ENCODE measurements around the gene IDNK. TPM values are rescaled to one million over a fixed set of nuclear protein-coding genes. Genes with fewer than 3 reads are reported as not detected.

The IDNK gene
- polyA plus RNA-seq, 1 donor (not counting 4 experiments of a cell fraction or from before 2014, with no cell fraction given) = 2.6 TPM

DNA sequence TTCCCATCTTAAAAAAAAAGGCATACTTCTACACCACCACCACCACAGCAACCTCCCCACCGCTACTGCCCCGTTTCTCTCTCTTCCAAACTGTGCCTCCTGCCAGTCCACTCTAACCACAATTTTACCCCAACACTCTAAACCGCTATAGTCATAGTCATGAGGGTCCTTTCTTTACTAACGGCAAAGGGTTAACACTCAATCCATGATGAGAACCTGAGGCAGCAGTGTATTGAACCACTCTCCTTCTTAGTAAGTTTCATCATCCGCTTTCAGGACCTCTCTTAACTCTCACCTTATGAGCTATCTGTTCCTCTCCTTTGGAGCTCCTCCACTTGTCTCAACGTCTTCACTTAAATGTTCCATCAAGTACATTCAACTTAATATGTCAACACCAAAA is 34.0 kb downstream of the IDNK start:
- Histone ChIP-seq H3K27me3 (ENCODE audit: control insufficient read depth, extremely low read depth, insufficient read depth, low read length) (no peaks in the 10 kb centered on the region), H3K79me2 (ENCODE audit: control insufficient read depth, insufficient read depth, low read length) (no peaks in the 10 kb centered on the region), H3K9me1 (ENCODE audit: control insufficient read depth, extremely low read depth, insufficient read depth, low read length) (no peaks in the 10 kb centered on the region), H2AFZ (ENCODE audit: control insufficient read depth, low read length) (no peak overlapping the region), H3K4me1 (ENCODE audit: control insufficient read depth, extremely low read depth, insufficient read depth, low read length) (no peaks in the 10 kb centered on the region), H3K9ac (ENCODE audit: control insufficient read depth, extremely low read depth, insufficient read depth, low read length) (no peak overlapping the region), H3K9me3 (ENCODE audit: control insufficient read depth, low read depth, low read length) (no peaks in the 10 kb centered on the region), H3K36me3 (ENCODE audit: control insufficient read depth in 2 of 2, extremely low read depth in 1 of 2, insufficient read depth in 2 of 2, low read length in 2 of 2) (peaks cover 22 to 27% of the 10 kb centered on the region in 2 experiments), H3K27ac (ENCODE audit: control insufficient read depth, insufficient read depth, low read length) (no peak overlapping the region), H4K20me1 (ENCODE audit: control insufficient read depth, extremely low read depth, insufficient read depth, low read length) (no peaks in the 10 kb centered on the region), H3K4me2 (ENCODE audit: control insufficient read depth, extremely low read depth, insufficient read depth, low read depth, low read length) (no peak overlapping the region), H3K4me3 (ENCODE audit: control insufficient read depth in 2 of 3, extremely low read depth in 1 of 3, insufficient read depth in 2 of 3, low read depth in 1 of 3, low read length in 3 of 3) (no peak overlapping the region)
- dilution Hi-C loops (cut with MboI; ENCODE audit: extremely low pct_ligation_motif_present, low sequenced_read_pairs) = no loop called here
- FAIRE-seq (no peak), DNase-seq (ENCODE audit: low read depth, low spot score) (no peak)
- no peak for TF ChIP-seq CTCF (optimal IDR thresholded peaks at IDR 0.05 in 1 of 3, IDR thresholded peaks at IDR 0.05 in 1 of 3, conservative IDR thresholded peaks at IDR 0.05 in 1 of 3; ENCODE audit: extremely low read depth in 1 of 3, insufficient read depth in 2 of 3, low read length in 3 of 3)
- TF ChIP-seq EZH2 (IDR thresholded peaks at IDR 0.05; ENCODE audit: low read length) = no peak

- Histone ChIP-seq H2AFZ (ENCODE audit: control insufficient read depth, low read length) (no peak overlapping the region), H3K79me2 (ENCODE audit: control insufficient read depth, insufficient read depth, low read length) (peaks cover 10% of the 10 kb centered on the region), H3K9ac (ENCODE audit: control insufficient read depth, extremely low read depth, insufficient read depth, low read length) (no peak overlapping the region), H4K20me1 (ENCODE audit: control insufficient read depth, extremely low read depth, insufficient read depth, low read length) (no peaks in the 10 kb centered on the region), H3K4me2 (ENCODE audit: control insufficient read depth, extremely low read depth, insufficient read depth, low read depth, low read length) (no peak overlapping the region), H3K36me3 (ENCODE audit: control insufficient read depth in 2 of 2, extremely low read depth in 1 of 2, insufficient read depth in 2 of 2, low read length in 2 of 2) (peaks cover 22% of the 10 kb centered on the region in 2 experiments), H3K27me3 (ENCODE audit: control insufficient read depth, extremely low read depth, insufficient read depth, low read length) (no peaks in the 10 kb centered on the region), H3K4me3 (ENCODE audit: control insufficient read depth in 2 of 3, extremely low read depth in 1 of 3, insufficient read depth in 2 of 3, low read depth in 1 of 3, low read length in 3 of 3) (no peak overlapping the region), H3K27ac (ENCODE audit: control insufficient read depth, insufficient read depth, low read length) (no peak overlapping the region), H3K9me1 (ENCODE audit: control insufficient read depth, extremely low read depth, insufficient read depth, low read length) (no peaks in the 10 kb centered on the region), H3K4me1 (ENCODE audit: control insufficient read depth, extremely low read depth, insufficient read depth, low read length) (no peaks in the 10 kb centered on the region), H3K9me3 (ENCODE audit: control insufficient read depth, low read depth, low read length) (no peaks in the 10 kb centered on the region)
- TF ChIP-seq EZH2 (IDR thresholded peaks at IDR 0.05; ENCODE audit: low read length) (no peak), CTCF (optimal IDR thresholded peaks at IDR 0.05 in 1 of 3, IDR thresholded peaks at IDR 0.05 in 1 of 3, conservative IDR thresholded peaks at IDR 0.05 in 1 of 3; ENCODE audit: extremely low read depth in 1 of 3, insufficient read depth in 2 of 3, low read length in 3 of 3) (no peak)
- DNase-seq (ENCODE audit: low read depth, low spot score) = no peak
- FAIRE-seq = no peak
- dilution Hi-C loops (cut with MboI; ENCODE audit: extremely low pct_ligation_motif_present, low sequenced_read_pairs) = no loop called here
These were observed 40.0 kb downstream of the IDNK start for GRCh38 chr9:83662933-83663332.

Data from keratinocyte (primary cell).